Spleen (tissue), 7 donors: ENCODE results near the gene DLGAP5.

Experiments
- CTCF ChIP-seq, 11 experiments: fragments of 200-600 bp in 7 of 11; fragments of 450-650 bp in 4 of 11; sonication (generic) in 4 of 11; IDR thresholded peaks in 8 of 11; conservative IDR thresholded peaks in 3 of 11; 1 replicate in 7 of 11; 2 replicates in 4 of 11; pipeline versions ENCODE4 v1.4.0 to v1.8.0; 2016 to 2021; ENCODE audit warnings: antibody characterized with exemption in 11 of 11, inconsistent platforms in 4 of 11, mild to moderate bottlenecking in 1 of 11
- POLR2A ChIP-seq, 3 donors: fragments of 450-650 bp; IDR thresholded peaks; one replicate each; pipeline ENCODE4 v1.5.1; 2017; ENCODE audit warnings: antibody characterized with exemption in 3 of 3, mild to moderate bottlenecking in 1 of 3
- donor health status: DM: no; HTN: no; CAD: no; lungs with moderate emphysema.
- donor health status: DM: no; HTN: no; CAD: no.
- donor health status: DM: no; HTN: no; CAD: no.

GRCh38 chr14:55103971-55104954 is 87.1 kb downstream of the DLGAP5 start:
- TF ChIP-seq CTCF (IDR thresholded peaks at IDR 0.05 in 8 of 11, conservative IDR thresholded peaks at IDR 0.05 in 3 of 11) = no peak
- no peak for TF ChIP-seq POLR2A (IDR thresholded peaks at IDR 0.05)
